Neutrophil (primary cell): ENCODE measurements around the gene LIPM.
A peak's percentile ranks its signal among the peaks of the same experiment; 100 is the strongest.

Experiments used
- H3K27ac ChIP-seq: fragments of 200-600 bp; sonication (generic); 2 replicates; pipeline ENCODE4 v1.5.1; 2016; ENCODE audit warnings: mild to moderate bottlenecking, moderate library complexity
- H3K27me3 ChIP-seq: fragments of 200-600 bp; sonication (generic); 2 replicates; pipeline ENCODE4 v1.6.0; 2016; ENCODE audit warnings: mild to moderate bottlenecking
- H3K36me3 ChIP-seq: fragments of 200-600 bp; sonication (generic); 2 replicates; pipeline ENCODE4 v1.5.1; 2017
- H3K4me1 ChIP-seq, 2 experiments: fragments of 200-600 bp in 1 of 2; sonication (generic) in 1 of 2; 1 replicate in 1 of 2; 2 replicates in 1 of 2; pipeline versions ENCODE4 v1.5.1 to v1.6.1; 2013 to 2016; ENCODE audit warnings: low read depth in 1 of 2, low read length in 1 of 2, mild to moderate bottlenecking in 1 of 2, moderate library complexity in 1 of 2; ENCODE audit not compliant: control insufficient read depth in 1 of 2, insufficient read depth in 1 of 2
- H3K4me3 ChIP-seq, 2 experiments: fragments of 200-600 bp in 1 of 2; sonication (generic) in 1 of 2; 1 replicate in 1 of 2; 2 replicates in 1 of 2; pipeline ENCODE4 v1.5.1; 2013 to 2016; ENCODE audit warnings: low read depth in 1 of 2, low read length in 1 of 2, mild to moderate bottlenecking in 1 of 2, moderate library complexity in 1 of 2
- H3K9me3 ChIP-seq: fragments of 200-600 bp; sonication (generic); 2 replicates; pipeline ENCODE4 v1.5.1; 2016
- CTCF ChIP-seq: fragments of 200-600 bp; sonication (generic); IDR thresholded peaks from 2 replicates; pipeline ENCODE4 v1.5.1; 2016; ENCODE audit warnings: antibody characterized with exemption

LIPM gene

DNA sequence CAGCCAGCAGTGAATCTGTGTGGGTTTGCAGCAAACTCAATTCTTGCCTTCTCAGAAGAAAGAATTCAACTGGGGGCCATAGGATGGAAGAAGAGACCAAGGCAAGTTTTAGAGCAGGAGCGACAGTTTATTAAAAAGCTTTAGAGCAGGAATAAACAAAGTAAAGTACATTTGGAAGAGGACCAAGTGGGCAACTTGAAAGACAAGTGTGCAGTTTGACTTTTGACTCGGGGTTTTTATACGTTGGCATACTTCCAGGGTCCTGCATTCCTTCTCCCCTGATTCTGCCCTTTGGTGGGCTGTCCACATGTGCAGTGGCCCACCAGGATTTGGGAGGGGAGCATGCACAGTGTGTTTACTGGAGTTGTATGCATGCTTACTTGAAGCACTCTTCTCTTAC, 52.2 kb downstream of the LIPM start:
- TF ChIP-seq CTCF, result no peak
- Histone ChIP-seq H3K4me1 (peaks cover 67 to 73% of the 10 kb centered on the region in 2 experiments), H3K36me3 (no peaks in the 10 kb centered on the region), H3K9me3 (no peaks in the 10 kb centered on the region), H3K4me3 (no peak overlapping the region), H3K27me3 (no peaks in the 10 kb centered on the region), H3K27ac (peak overlapping the region; percentile 84)

DNA sequence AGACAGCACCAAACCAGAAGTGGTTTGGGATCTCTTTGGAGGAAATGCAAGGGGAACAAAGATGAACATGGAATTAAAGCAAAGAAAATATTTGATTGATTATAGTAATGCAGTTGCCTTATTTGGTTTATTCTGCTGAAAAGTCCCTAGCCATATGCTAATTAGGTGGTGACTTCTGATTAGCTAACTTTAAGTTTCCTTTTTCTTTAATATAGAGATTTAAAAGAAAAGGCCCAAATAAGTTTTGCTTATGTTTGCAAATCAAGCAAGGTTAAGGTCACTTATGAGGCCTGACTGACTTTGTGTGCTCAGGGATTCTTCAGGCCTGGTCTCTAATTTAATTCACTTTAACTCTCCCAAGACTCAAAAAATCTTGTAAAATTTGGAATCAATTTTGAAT, 55.3 kb downstream of the LIPM start:
- Histone ChIP-seq H3K9me3 (no peaks in the 10 kb centered on the region), H3K27ac (no peak overlapping the region), H3K36me3 (no peaks in the 10 kb centered on the region), H3K4me3 (no peak overlapping the region), H3K27me3 (no peaks in the 10 kb centered on the region), H3K4me1 (peaks cover 54 to 62% of the 10 kb centered on the region in 2 experiments)
- TF ChIP-seq CTCF, result no peak

DNA sequence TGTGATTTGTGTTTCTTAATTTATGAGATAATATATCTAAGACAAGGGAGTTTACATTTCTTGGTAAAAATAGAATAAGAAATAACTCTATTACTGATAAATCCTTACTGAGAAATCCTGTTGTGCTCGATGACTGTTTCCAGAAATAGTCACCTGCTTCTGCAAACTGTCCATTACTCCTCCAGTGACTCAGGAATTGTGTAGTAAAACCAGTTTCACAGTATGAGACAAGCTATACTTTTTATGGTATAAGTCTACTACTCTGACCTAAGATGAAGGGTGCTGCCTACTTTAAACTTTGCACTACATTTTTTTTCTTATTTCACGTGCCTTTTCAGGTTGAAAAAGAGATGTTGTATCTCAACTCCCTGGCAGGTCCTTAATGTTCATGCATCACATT, 56.0 kb downstream of the LIPM start:
- Histone ChIP-seq H3K36me3 (no peaks in the 10 kb centered on the region), H3K9me3 (no peaks in the 10 kb centered on the region), H3K4me3 (no peak overlapping the region), H3K27ac (no peak overlapping the region), H3K27me3 (no peaks in the 10 kb centered on the region), H3K4me1 (peaks cover 47 to 56% of the 10 kb centered on the region in 2 experiments)
- TF ChIP-seq CTCF, result no peak

DNA sequence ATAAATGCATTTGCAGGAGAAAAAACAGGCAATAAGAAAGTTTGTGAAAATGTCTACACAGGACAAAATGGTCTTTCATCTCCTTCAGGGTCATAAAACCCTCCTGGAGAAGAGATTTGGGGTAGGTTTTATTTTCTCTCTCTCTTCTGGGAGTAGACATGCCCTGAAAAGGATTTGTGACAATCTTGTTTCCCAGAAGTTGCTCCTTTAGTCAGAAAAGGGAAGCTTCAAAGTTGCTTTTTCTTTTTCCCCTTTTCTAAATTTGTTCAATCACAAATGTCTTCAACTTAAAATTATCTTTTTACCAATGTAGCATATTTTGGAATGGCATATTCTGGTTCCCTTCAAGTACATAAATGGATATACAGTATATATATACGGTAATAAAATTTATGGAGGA, 58.5 kb downstream of the LIPM start:
- no peaks in the 10 kb centered on the region for H3K27me3 ChIP-seq

GRCh38 chr10:88865281-88865876, 62.8 kb downstream of the LIPM start:
- no peaks in the 10 kb centered on the region for H3K9me3 ChIP-seq
- H3K27ac ChIP-seq, result peak overlapping the region; percentile 25
- H3K27me3 ChIP-seq, result no peaks in the 10 kb centered on the region
- H3K36me3 ChIP-seq, result no peaks in the 10 kb centered on the region
- no peak overlapping the region for H3K4me3 ChIP-seq
- peaks cover 17 to 39% of the 10 kb centered on the region in 2 experiments for H3K4me1 ChIP-seq
- peak; percentile 55 for TF ChIP-seq CTCF

More for the DNA sequence above, 58.5 kb downstream of the LIPM start:
- H3K9me3 ChIP-seq, result no peaks in the 10 kb centered on the region
- peak overlapping the region; percentile 56 for H3K27ac ChIP-seq
- no peak for TF ChIP-seq CTCF
- H3K4me3 ChIP-seq, result no peak overlapping the region
- peaks cover 29 to 53% of the 10 kb centered on the region in 2 experiments for H3K4me1 ChIP-seq
- H3K36me3 ChIP-seq, result no peaks in the 10 kb centered on the region

- Histone ChIP-seq H3K9me3 (no peaks in the 10 kb centered on the region), H3K27me3 (no peaks in the 10 kb centered on the region), H3K4me3 (no peak overlapping the region), H3K27ac (no peak overlapping the region), H3K4me1 (peaks cover 6 to 28% of the 10 kb centered on the region in 2 experiments), H3K36me3 (no peaks in the 10 kb centered on the region)
- no peak for TF ChIP-seq CTCF
Observed at GRCh38 chr10:88866454-88866853, 63.9 kb downstream of the LIPM start.
